Measurements from ENCODE around the gene APEX1.

- no peak for TF ChIP-seq POLR2AphosphoS5 (IDR thresholded peaks at IDR 0.05; ENCODE audit: low read depth, low read length)
- no peak for TF ChIP-seq TAF1 (IDR thresholded peaks at IDR 0.05; ENCODE audit: low read depth, low read length)
- no peak for TF ChIP-seq POLR2A (IDR thresholded peaks at IDR 0.05; ENCODE audit: low read depth, low read length)
These were observed 21.8 kb downstream of the APEX1 start for GRCh38 chr14:20476776-20477175.
